ENCODE data around the gene SLC18A3.

The SLC18A3 gene

DNA sequence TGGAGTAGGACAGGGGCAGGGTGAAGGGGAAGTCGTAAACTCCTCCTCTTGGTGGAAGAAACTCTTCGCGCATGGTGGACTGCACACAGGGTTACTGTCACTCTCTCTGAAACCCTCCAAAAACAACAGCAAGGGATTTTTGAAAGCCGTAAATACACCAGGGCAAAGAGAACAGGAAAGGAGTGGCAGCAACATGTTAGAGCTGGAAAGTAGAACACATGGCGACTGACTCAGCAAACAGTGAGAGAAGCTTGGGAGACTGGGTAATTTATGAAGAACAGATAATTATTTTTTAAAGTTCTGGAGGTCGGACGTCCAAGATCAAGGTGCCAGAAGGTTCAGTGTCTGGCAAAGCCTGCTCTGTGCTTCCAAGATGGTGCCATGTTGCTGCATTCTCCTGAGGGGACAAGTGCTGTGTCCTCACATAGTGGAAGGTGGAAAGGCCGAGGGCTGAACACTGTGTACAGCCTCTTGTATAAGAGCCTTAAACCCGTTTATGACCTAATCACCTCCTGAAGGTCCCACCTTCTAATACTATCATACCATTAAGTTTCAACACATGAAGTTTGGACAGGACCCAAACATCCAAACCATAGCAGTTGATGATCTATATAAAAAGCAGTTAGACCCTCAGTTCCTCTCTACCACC lies 46.9 kb downstream of the SLC18A3 start:
- ATAC-seq (no peak), DNase-seq (ENCODE audit: low spot score in 2 of 2) (no peak)
- Mint-ChIP-seq H3K4me3 (no peak overlapping the region), H3K4me1 (no peaks in the 10 kb centered on the region), H3K27ac (no peak overlapping the region), H3K36me3 (no peaks in the 10 kb centered on the region), H3K9me3 (peaks cover 11% of the 10 kb centered on the region)

GRCh38 chr10:49657606-49658005 lies 47.5 kb downstream of the SLC18A3 start:
- H3K4me1 Mint-ChIP-seq = no peaks in the 10 kb centered on the region
- no peak for ATAC-seq
- H3K36me3 Mint-ChIP-seq = no peaks in the 10 kb centered on the region

DNA sequence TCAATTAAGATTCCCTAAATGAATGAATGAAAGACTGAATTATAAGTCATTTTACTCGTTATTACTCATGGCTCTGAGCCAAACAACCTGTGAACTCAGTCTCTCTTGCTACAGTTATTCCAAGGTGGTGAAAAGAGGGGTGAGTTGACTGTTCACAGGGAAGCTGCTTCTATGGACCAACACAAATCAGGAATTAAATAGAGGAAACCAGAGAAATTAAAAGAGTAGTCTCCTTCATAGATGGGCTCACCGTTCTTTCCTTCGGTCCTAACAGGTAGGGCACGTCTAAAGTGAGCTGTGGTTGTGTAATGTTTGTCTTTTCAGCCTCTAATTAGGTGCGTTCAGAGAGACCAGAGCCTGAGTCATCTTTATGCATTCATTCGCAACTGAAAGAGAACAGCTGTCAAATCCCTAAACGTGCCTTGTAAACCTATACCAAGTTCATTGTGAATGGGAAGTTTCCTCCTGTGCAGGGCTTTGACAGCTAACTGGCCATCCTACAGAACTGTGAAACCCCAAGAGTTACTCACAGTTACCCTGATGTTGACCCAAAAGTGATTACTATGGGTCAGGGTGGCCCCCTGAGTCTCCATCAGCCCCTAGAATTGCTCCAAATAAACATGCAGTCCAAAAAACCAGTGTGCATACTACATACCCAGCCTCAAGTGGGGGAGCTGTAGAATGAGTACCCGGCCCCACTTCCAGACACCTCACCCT lies 51.2 kb downstream of the SLC18A3 start:
- ATAC-seq (no peak), DNase-seq (ENCODE audit: low spot score in 2 of 2) (no peak)
- H3K9me3 Mint-ChIP-seq = peaks cover 11% of the 10 kb centered on the region
- H3K4me3 Mint-ChIP-seq = no peak overlapping the region
- H3K36me3 Mint-ChIP-seq = no peaks in the 10 kb centered on the region
- no peaks in the 10 kb centered on the region for H3K4me1 Mint-ChIP-seq
- H3K27ac Mint-ChIP-seq = no peak overlapping the region

More at GRCh38 chr10:49657606-49658005, 47.5 kb downstream of the SLC18A3 start:
- peaks cover 11% of the 10 kb centered on the region for H3K9me3 Mint-ChIP-seq
- H3K4me3 Mint-ChIP-seq = no peak overlapping the region
- no peak for DNase-seq (ENCODE audit: low spot score in 2 of 2)
- no peak overlapping the region for H3K27ac Mint-ChIP-seq

Data from stimulated activated effector memory CD8-positive, alpha-beta T cell treated with anti-CD3 and anti-CD28 coated beads, Interleukin-12 subunit alpha, Interleukin-12 subunit beta, amount 100 ng/mL, for 72 hours (primary cell).